BLaER1 treated with 17β-estradiol and CSF1 and Interleukin-3, amounts not matched to agents 10 nM and 100 nM (cell line): Measurements from ENCODE around the gene KRTAP9-4.
A peak's percentile ranks its signal among the peaks of the same experiment; 100 is the strongest.
"Not testable (repeated sequence)": the region's sequence is repeated elsewhere in the genome, so short reads cannot be mapped to it uniquely, and the experiment has no call there.

Experiments
- H3K27ac ChIP-seq, 11 experiments: shearing (Covaris generic); formaldehyde crosslinking; 2 replicates each; pipeline ENCODE4 v1.8.1; 2022
- H3K27me3 ChIP-seq, 11 experiments: shearing (Covaris generic); formaldehyde crosslinking; 2 replicates each; pipeline ENCODE4 v1.8.1; 2022
- H3K36me3 ChIP-seq, 11 experiments: shearing (Covaris generic); formaldehyde crosslinking; 2 replicates each; pipeline ENCODE4 v1.8.1; 2022
- H3K4me1 ChIP-seq, 10 experiments: shearing (Covaris generic); formaldehyde crosslinking; 2 replicates each; pipeline ENCODE4 v1.8.1; 2022
- H3K4me2 ChIP-seq, 11 experiments: shearing (Covaris generic); formaldehyde crosslinking; 2 replicates each; pipeline ENCODE4 v1.8.1; 2022
- H3K4me3 ChIP-seq, 10 experiments: shearing (Covaris generic); formaldehyde crosslinking; 2 replicates each; pipeline ENCODE4 v1.8.1; 2022
- H3K9ac ChIP-seq, 11 experiments: shearing (Covaris generic); formaldehyde crosslinking; 2 replicates each; pipeline ENCODE4 v1.8.1; 2022
- H3K9me3 ChIP-seq, 11 experiments: shearing (Covaris generic); formaldehyde crosslinking; replicated peaks in 1 of 11; 2 replicates each; pipeline ENCODE4 v1.8.1; 2022
- H4K20me1 ChIP-seq, 11 experiments: shearing (Covaris generic); formaldehyde crosslinking; 2 replicates each; pipeline ENCODE4 v1.8.1; 2022
- Cebpa-rat ChIP-seq, 11 experiments: shearing (Covaris generic); IDR thresholded peaks; 2 replicates each; pipeline ENCODE4 v1.8.1; 2022

Gene KRTAP9-4

GRCh38 chr17:41246995-41247787 is 2.3 kb upstream of the KRTAP9-4 start:
- not testable (repeated sequence) for H3K4me1 ChIP-seq, H3K9me3 ChIP-seq, H3K36me3 ChIP-seq, H3K9ac ChIP-seq, H3K27ac ChIP-seq, H4K20me1 ChIP-seq, H3K27me3 ChIP-seq, H3K4me3 ChIP-seq, H3K4me2 ChIP-seq

GRCh38 chr17:41251261-41251660 is 1.8 kb downstream of the KRTAP9-4 start:
- Histone ChIP-seq H3K27ac (no peak overlapping the region), H3K9me3 (no peaks in the 10 kb centered on the region; a peak in 1 of 22 replicates), H3K36me3 (no peaks in the 10 kb centered on the region), H3K4me1 (peaks cover 0 to 4% (median 0%) of the 10 kb centered on the region in 10 experiments; a peak in 1 of 20 replicates), H3K9ac (no peak overlapping the region), H3K4me2 (no peak overlapping the region), H3K27me3 (no peaks in the 10 kb centered on the region), H3K4me3 (no peak overlapping the region), H4K20me1 (no peaks in the 10 kb centered on the region)
- no peak for TF ChIP-seq Cebpa-rat (IDR thresholded peaks at IDR 0.05)

DNA sequence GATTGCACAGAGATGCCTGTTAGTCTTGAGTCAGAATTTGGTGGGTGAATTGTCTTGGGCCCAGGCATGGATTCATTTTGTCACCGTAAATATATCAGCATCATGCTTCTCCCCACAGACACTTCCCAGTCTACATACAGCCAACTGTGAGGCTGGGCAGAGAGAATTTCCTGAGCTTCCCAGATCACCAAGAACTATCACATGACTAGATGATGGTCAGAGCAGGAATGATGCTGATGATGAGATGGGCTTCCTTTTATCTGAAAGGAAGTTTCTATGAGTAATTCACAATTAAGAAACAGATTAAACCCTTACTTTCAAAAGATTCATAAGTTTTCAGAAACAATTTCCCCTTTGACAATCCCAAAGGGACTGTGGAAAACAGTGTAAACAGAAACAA is 5.4 kb downstream of the KRTAP9-4 start:
- no peak overlapping the region for H3K27ac ChIP-seq
- no peaks in the 10 kb centered on the region; a peak in 1 of 22 replicates for H3K9me3 ChIP-seq
- H3K36me3 ChIP-seq = no peaks in the 10 kb centered on the region
- H3K9ac ChIP-seq = no peak overlapping the region
- H4K20me1 ChIP-seq = no peaks in the 10 kb centered on the region
- H3K4me2 ChIP-seq = no peak overlapping the region
- no peak for TF ChIP-seq Cebpa-rat (IDR thresholded peaks at IDR 0.05)
- H3K4me3 ChIP-seq = no peak overlapping the region
- no peaks in the 10 kb centered on the region for H3K27me3 ChIP-seq
- peaks cover 0 to 4% (median 0%) of the 10 kb centered on the region in 10 experiments; a peak in 1 of 20 replicates for H3K4me1 ChIP-seq

DNA sequence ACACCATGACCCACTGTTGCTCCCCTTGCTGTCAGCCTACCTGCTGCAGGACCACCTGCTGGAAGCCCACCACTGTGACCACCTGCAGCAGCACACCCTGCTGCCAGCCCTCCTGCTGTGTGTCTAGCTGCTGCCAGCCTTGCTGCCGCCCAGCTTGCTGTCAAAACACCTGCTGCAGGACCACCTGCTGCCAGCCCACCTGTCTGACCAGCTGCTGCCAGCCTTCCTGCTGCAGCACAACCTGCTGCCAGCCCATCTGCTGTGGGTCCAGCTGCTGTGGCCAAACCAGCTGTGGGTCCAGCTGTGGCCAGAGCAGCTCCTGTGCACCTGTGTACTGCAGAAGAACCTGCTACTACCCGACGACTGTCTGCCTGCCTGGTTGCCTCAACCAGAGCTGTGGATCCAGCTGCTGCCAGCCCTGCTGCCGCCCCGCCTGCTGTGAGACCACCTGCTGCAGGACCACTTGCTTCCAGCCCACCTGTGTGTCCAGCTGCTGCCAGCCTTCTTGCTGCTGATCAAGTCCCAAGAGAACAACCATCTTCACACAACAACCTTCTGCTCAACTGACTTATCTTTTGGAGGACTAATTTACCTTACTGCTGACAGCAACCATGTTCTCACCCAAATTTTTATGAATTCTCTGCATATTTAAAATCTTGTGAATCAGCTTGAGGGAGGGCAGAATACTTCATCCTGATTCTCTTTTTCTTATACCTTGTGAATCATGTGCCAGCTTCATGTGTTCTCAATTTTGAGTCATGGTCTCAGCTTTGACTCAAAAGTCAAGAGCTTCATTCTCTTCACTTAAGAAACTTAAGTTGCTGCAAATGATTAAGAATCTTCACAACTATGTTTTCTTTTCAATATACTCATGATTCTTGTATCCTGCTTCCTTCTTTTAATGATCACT is 6.1 kb downstream of the KRTAP9-4 start, which contains the start of gene KRTAP9-9:
TSS of gene KRTAP9-9 (plus strand) at position 4 of the 910 bp plus-strand sequence.
- not testable (repeated sequence) for H3K4me3 ChIP-seq, H3K27ac ChIP-seq, H4K20me1 ChIP-seq, H3K4me2 ChIP-seq, H3K9me3 ChIP-seq, H3K27me3 ChIP-seq, H3K9ac ChIP-seq, H3K4me1 ChIP-seq, H3K36me3 ChIP-seq

- no peak overlapping the region for H3K9ac ChIP-seq
- H4K20me1 ChIP-seq = no peaks in the 10 kb centered on the region
- 0 out of 20 replicates have a peak, but pooled peaks cover 0 to 8% (median 0%) of the 10 kb centered on the region in 10 experiments for H3K4me1 ChIP-seq
- no peaks in the 10 kb centered on the region for H3K36me3 ChIP-seq
- no peaks in the 10 kb centered on the region; a peak in 1 of 22 replicates for H3K9me3 ChIP-seq
- no peak overlapping the region for H3K27ac ChIP-seq
- H3K4me2 ChIP-seq = no peak overlapping the region
- no peaks in the 10 kb centered on the region for H3K27me3 ChIP-seq
- no peak overlapping the region for H3K4me3 ChIP-seq
- no peak for TF ChIP-seq Cebpa-rat (IDR thresholded peaks at IDR 0.05)
Measured at GRCh38 chr17:41256291-41256685, 6.8 kb downstream of the KRTAP9-4 start.

- no peak for TF ChIP-seq Cebpa-rat (IDR thresholded peaks at IDR 0.05)
- H3K4me3 ChIP-seq = no peak overlapping the region
- H3K27ac ChIP-seq = no peak overlapping the region
- H3K4me2 ChIP-seq = no peak overlapping the region
- no peaks in the 10 kb centered on the region for H4K20me1 ChIP-seq
- H3K4me1 ChIP-seq = 0 out of 20 replicates have a peak, but pooled peaks cover 0 to 4% (median 0%) of the 10 kb centered on the region in 10 experiments
- no peaks in the 10 kb centered on the region; a peak in 1 of 22 replicates for H3K9me3 ChIP-seq
- no peak overlapping the region for H3K9ac ChIP-seq
- H3K36me3 ChIP-seq = no peaks in the 10 kb centered on the region
- no peaks in the 10 kb centered on the region for H3K27me3 ChIP-seq
Measured at GRCh38 chr17:41258406-41258805, 8.9 kb downstream of the KRTAP9-4 start.

- Histone ChIP-seq H3K27ac (no peak overlapping the region), H4K20me1 (no peaks in the 10 kb centered on the region), H3K36me3 (no peaks in the 10 kb centered on the region), H3K4me2 (no peak overlapping the region), H3K4me1 (peaks cover 0 to 13% (median 0%) of the 10 kb centered on the region in 10 experiments; a peak in 3 of 20 replicates), H3K4me3 (no peak overlapping the region), H3K27me3 (no peaks in the 10 kb centered on the region), H3K9me3 (no peaks in the 10 kb centered on the region), H3K9ac (no peak overlapping the region)
- no peak for TF ChIP-seq Cebpa-rat (IDR thresholded peaks at IDR 0.05)
Measured at GRCh38 chr17:41263212-41263611, 13.7 kb downstream of the KRTAP9-4 start.

GRCh38 chr17:41264599-41264998 is 15.1 kb downstream of the KRTAP9-4 start:
- Histone ChIP-seq H3K36me3 (no peaks in the 10 kb centered on the region), H3K4me1 (peaks cover 0 to 13% (median 0%) of the 10 kb centered on the region in 10 experiments; a peak in 3 of 20 replicates), H4K20me1 (no peaks in the 10 kb centered on the region), H3K9ac (no peak overlapping the region), H3K4me3 (no peak overlapping the region), H3K9me3 (no peaks in the 10 kb centered on the region), H3K27ac (no peak overlapping the region), H3K27me3 (no peaks in the 10 kb centered on the region), H3K4me2 (peak overlapping the region in 2 of 11 experiments; percentile 34; a peak in 4 of 22 replicates)
- TF ChIP-seq Cebpa-rat (IDR thresholded peaks at IDR 0.05) = no peak

DNA sequence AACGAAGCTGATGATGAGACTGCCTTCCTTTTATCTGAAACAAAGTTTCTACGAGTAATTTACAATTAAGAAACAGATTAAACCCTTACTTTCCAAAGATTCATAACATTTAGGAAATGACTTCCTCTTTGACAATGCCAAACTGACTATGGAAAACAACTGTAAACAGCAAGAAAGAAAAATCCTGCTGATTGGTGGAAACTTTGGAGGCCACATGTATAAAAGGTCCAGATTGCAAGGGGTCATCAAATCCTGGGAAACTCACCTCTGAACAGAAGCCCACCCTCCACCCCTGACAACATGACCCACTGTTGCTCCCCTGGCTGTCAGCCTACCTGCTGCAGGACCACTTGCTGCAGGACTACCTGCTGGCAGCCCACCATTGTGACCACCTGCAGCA is 15.6 kb downstream of the KRTAP9-4 start, which contains the start of gene KRTAP9-6:
TSS of gene KRTAP9-6 (plus strand) at position 301 of the 400 bp plus-strand sequence. CDS start at position 301, 0 bp downstream.
- Histone ChIP-seq H3K4me3 (no peak within 1 kb of the TSS), H3K9ac (no peak within 1 kb of the TSS), H3K9me3 (no peaks in the 10 kb centered on the region), H3K27ac (no peak within 1 kb of the TSS), H3K4me1 (peaks cover 0 to 12% (median 0%) of the 10 kb centered on the region in 10 experiments; a peak in 3 of 20 replicates), H3K27me3 (no peaks in the 10 kb centered on the region), H3K4me2 (peak within 1 kb of the TSS in 2 of 11 experiments; percentile 34; a peak in 4 of 22 replicates), H3K36me3 (no peaks in the 10 kb centered on the region), H4K20me1 (no peaks in the 10 kb centered on the region)
- no peak for TF ChIP-seq Cebpa-rat (IDR thresholded peaks at IDR 0.05)
